Heart left ventricle (tissue), 13 donors: ENCODE data around the gene BBC3.

Experiments
- POLR2A ChIP-seq, 2 donors: fragments of 450-650 bp; IDR thresholded peaks; one replicate each; pipeline ENCODE4 v1.6.1; 2017; ENCODE audit warnings: antibody characterized with exemption in 2 of 2, mild to moderate bottlenecking in 2 of 2, moderate library complexity in 2 of 2
- TF ChIP-seq, protein P1 (sequence below), 12 donors: fragments of 200-600 bp; sonication (generic) in 4 of 12; IDR thresholded peaks; one replicate each; pipeline versions ENCODE4 v1.5.0 to v1.8.0; 2018 to 2022; ENCODE audit warnings: antibody characterized with exemption in 12 of 12, mild to moderate bottlenecking in 5 of 12
- donor health status: ischemic (EF 13 %, LVEDD 7.1; RV severe dilation, severe dysfunction).
- donor health status: DM: no; HTN: yes; CAD: no.
- donor health status: DM: no; HTN: no; CAD: no.
- donor health status: ischemic (EF 25% LVEDD 6.9; RV normal size, moderate dysfunction).
- donor health status: ischemic (EF 25% LVEDD 5.7; RV mildly dilated, moderate dysfunction).
- donor health status: ischemic (EF 35%, LVEDD 5.7; RV mildly dilated, moderate dysfunction).
- donor health status: nonischemic (EF 11% LVEDD 7.7; RV severe dilation, severe dysfunction).
- donor health status: DM: yes; HTN: yes; CAD: no.
- donor health status: PGD.
- donor health status: ischemic (EF 29% LVEDD 5.4; RV normal size, mild dysfunction).
- donor health status: nonischemic (EF 23%, LVEDD 6.1; RV moderate dilation, normal function).

DNA sequence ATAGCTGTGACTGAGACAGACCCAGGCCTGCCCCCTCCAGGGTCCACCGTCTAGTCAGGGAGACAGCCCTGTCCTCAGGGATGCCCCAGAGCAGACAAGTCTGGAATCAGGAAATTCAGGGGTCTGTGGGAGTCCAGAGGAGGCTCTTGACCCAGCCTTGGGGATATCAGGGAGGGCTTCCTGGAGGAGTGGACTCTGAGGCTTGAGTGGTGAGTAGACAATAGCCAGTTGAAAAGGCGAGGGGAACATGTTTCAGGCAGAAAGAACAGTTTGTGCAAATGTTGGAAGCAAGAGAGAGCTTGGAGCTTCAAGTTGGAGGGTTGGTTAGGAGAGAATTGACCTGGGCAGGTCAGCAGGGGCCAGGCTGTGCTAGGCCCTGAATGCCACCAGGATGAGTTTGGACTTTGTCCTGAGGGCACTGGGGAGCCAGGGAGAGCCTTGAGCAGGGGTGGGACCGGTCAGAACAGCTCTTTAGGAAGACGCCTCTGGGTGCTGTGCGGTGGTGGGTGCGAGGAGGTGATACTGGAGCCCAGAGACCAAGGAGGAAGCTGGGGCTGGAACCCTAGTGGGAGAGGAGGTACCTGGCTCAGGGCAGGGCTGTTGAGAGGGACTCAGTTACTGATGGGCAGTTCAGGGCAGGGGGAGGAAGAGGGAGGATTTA, 28.0 kb upstream of the BBC3 start:
- TF ChIP-seq, protein P1, sequence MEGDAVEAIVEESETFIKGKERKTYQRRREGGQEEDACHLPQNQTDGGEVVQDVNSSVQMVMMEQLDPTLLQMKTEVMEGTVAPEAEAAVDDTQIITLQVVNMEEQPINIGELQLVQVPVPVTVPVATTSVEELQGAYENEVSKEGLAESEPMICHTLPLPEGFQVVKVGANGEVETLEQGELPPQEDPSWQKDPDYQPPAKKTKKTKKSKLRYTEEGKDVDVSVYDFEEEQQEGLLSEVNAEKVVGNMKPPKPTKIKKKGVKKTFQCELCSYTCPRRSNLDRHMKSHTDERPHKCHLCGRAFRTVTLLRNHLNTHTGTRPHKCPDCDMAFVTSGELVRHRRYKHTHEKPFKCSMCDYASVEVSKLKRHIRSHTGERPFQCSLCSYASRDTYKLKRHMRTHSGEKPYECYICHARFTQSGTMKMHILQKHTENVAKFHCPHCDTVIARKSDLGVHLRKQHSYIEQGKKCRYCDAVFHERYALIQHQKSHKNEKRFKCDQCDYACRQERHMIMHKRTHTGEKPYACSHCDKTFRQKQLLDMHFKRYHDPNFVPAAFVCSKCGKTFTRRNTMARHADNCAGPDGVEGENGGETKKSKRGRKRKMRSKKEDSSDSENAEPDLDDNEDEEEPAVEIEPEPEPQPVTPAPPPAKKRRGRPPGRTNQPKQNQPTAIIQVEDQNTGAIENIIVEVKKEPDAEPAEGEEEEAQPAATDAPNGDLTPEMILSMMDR (IDR thresholded peaks at IDR 0.05) = no peak
- TF ChIP-seq POLR2A (IDR thresholded peaks at IDR 0.05) = no peak
